Coronary artery (tissue), 2 donors: ENCODE data around the gene PITPNM2.

Experiments used
- DNase-seq: peaks from one replicate; pipeline ENCODE4 v3.0.0-alpha.2; 2017; ENCODE audit warnings: low spot score
- H3K27ac ChIP-seq, 2 donors: fragments of 200-600 bp; sonication (generic); one replicate each; pipeline ENCODE4 v1.5.1; 2016 to 2019
- H3K4me3 ChIP-seq: fragments of 200-600 bp; sonication (generic); 2 replicates; pipeline ENCODE4 v1.5.1; 2016; ENCODE audit warnings: mild to moderate bottlenecking, moderate library complexity
- CTCF ChIP-seq: fragments of 200-600 bp; sonication (generic); IDR thresholded peaks from one replicate; pipeline ENCODE4 v1.5.1; 2019; ENCODE audit warnings: antibody characterized with exemption

The PITPNM2 gene

GRCh38 chr12:123111498-123112165, 39.3 kb downstream of the PITPNM2 start:
- Histone ChIP-seq H3K27ac (no peak overlapping the region), H3K4me3 (no peak overlapping the region)
- no peak for TF ChIP-seq CTCF
- no peak for DNase-seq

- H3K27ac ChIP-seq: no peak overlapping the region
- DNase-seq: no peak
- TF ChIP-seq CTCF: no peak
- no peak overlapping the region for H3K4me3 ChIP-seq
Measured at GRCh38 chr12:123109319-123109772, 41.5 kb downstream of the PITPNM2 start.

- no peak for DNase-seq
- Histone ChIP-seq H3K4me3 (no peak overlapping the region), H3K27ac (peak overlapping the region in 1 of 2 donors; percentile 3)
- no peak for TF ChIP-seq CTCF
Measured at GRCh38 chr12:123108682-123109066, 42.2 kb downstream of the PITPNM2 start.

- no peak for DNase-seq
- H3K4me3 ChIP-seq: no peak overlapping the region
- no peak for TF ChIP-seq CTCF
- H3K27ac ChIP-seq: peak overlapping the region in 1 of 2 donors; percentile 3
Measured at GRCh38 chr12:123107926-123108681, 42.8 kb downstream of the PITPNM2 start.

GRCh38 chr12:123106640-123107359, 44.1 kb downstream of the PITPNM2 start:
- no peak for TF ChIP-seq CTCF
- Histone ChIP-seq H3K4me3 (no peak overlapping the region), H3K27ac (peak overlapping the region in 1 of 2 donors; percentile 50)
- DNase-seq: no peak

DNA sequence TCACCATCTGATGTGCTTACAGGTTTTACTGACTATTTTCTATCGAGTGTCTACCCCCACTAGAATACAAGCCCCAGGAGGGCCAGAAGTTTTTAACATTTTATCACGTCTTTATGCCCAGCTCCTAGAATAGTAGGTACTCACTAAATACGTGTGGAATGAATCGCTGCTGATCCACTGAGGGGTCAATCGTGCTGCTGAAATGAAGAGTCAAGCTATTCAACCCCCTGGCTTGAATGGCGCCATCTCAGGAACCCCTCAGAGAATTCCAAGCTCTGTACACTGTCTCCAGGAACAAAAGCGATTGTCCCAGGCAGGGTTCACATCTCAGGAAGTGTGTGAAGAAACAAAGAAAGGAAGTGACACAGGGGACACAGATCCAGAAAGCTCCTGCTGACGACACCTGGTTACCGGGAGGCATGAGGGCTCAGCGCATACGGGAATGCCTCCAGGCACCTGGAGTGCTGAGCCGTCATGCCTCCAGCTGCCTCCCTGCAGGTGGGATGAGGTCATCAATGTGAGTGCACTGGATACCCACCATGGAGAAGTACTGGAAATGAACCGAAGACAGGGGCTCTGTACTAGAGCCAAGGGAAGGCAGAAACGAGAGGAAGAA, 45.6 kb downstream of the PITPNM2 start:
- no peak overlapping the region for H3K4me3 ChIP-seq
- DNase-seq: no peak

More for the DNA sequence above, 45.6 kb downstream of the PITPNM2 start:
- no peak for TF ChIP-seq CTCF
- no peak overlapping the region for H3K27ac ChIP-seq
